IMR-90 (cell line): ENCODE measurements around the gene HS2ST1. TPM values are rescaled to one million over a fixed set of nuclear protein-coding genes. Genes with fewer than 3 reads are reported as not detected.

Experiments used
- ATAC-seq: fragments of 200-7000 bp; cut with Tn5 transposase; 2 replicates; pipeline ENCODE4 v1.9.1; 2020; ENCODE audit warnings: low read depth, mild to moderate bottlenecking, moderate library complexity
- BruUV-seq: library from RNA; stranded (reverse); fragments of 400-500 nt; replicated peaks from 2 replicates; lab custom pipeline; 2021; lab: Mats Ljungman, UMichigan
- CTCF ChIA-PET: fragments of 300-600 bp; formaldehyde crosslinking; extraction: SDS; loops from one replicate; lab custom pipeline; 2021; ENCODE audit warnings: antibody characterized with exemption; lab: Yijun Ruan, JAX
- POLR2A ChIA-PET: fragments of 300-600 bp; sonication (Branson Sonifier 250); formaldehyde crosslinking; loops from one replicate; lab custom pipeline; 2022; ENCODE audit warnings: antibody characterized with exemption; ENCODE audit not compliant: unreplicated experiment; lab: Charles Lee
- DNase-seq: peaks from one replicate; pipeline ENCODE4 v3.0.0; 2013
- H2AFZ ChIP-seq: replicated peaks from 2 replicates; pipeline ENCODE3; 2013; ENCODE audit warnings: low read length, mild to moderate bottlenecking; ENCODE audit not compliant: poor library complexity
- H2AK5ac ChIP-seq: 2 replicates; pipeline ENCODE4 v1.6.1; 2013; ENCODE audit warnings: low read depth, low read length, inconsistent platforms
- H2AK9ac ChIP-seq: replicated peaks from 2 replicates; pipeline ENCODE3; 2013; ENCODE audit warnings: mild to moderate bottlenecking, low read depth, low read length, moderate library complexity; ENCODE audit not compliant: poor library complexity
- H2BK120ac ChIP-seq: 2 replicates; pipeline ENCODE4 v1.6.1; 2013; ENCODE audit warnings: low read depth, low read length, inconsistent platforms
- H2BK15ac ChIP-seq: 3 replicates; pipeline ENCODE4 v1.6.1; 2013; ENCODE audit warnings: low read depth, low read length, inconsistent platforms
- H2BK20ac ChIP-seq: 2 replicates; pipeline ENCODE4 v1.6.1; 2013; ENCODE audit warnings: low read depth, mild to moderate bottlenecking, inconsistent platforms, low read length, moderate library complexity
- H2BK5ac ChIP-seq: 2 replicates; pipeline ENCODE4 v1.6.1; 2013; ENCODE audit warnings: mild to moderate bottlenecking, low read depth, low read length, inconsistent platforms; ENCODE audit not compliant: poor library complexity, severe bottlenecking
- H3K14ac ChIP-seq: replicated peaks from 2 replicates; pipeline ENCODE4 v1.6.1; 2013; ENCODE audit warnings: low read depth, low read length, inconsistent platforms
- H3K18ac ChIP-seq: 2 replicates; pipeline ENCODE4 v1.6.1; 2013; ENCODE audit warnings: low read depth, low read length, control low read depth
- H3K23ac ChIP-seq: 2 replicates; pipeline ENCODE4 v1.6.1; 2013; ENCODE audit warnings: low read depth, low read length, inconsistent platforms
- H3K27ac ChIP-seq: 2 replicates; pipeline ENCODE4 v1.5.1; 2013; ENCODE audit warnings: mild to moderate bottlenecking, control low read depth, low read length; ENCODE audit not compliant: insufficient read depth
- H3K27me3 ChIP-seq: 2 replicates; pipeline ENCODE4 v1.6.1; 2013; ENCODE audit warnings: low read length; ENCODE audit not compliant: control insufficient read depth, insufficient read depth
- H3K36me3 ChIP-seq: 2 replicates; pipeline ENCODE4 v1.6.1; 2013; ENCODE audit warnings: low read length, mixed read lengths; ENCODE audit not compliant: control insufficient read depth, insufficient read depth
- H3K4ac ChIP-seq: 2 replicates; pipeline ENCODE4 v1.6.1; 2013; ENCODE audit warnings: low read depth, low read length, inconsistent platforms
- H3K4me1 ChIP-seq: 2 replicates; pipeline ENCODE4 v1.6.1; 2013; ENCODE audit warnings: low read length, mixed read lengths; ENCODE audit not compliant: control insufficient read depth, insufficient read depth
- H3K4me2 ChIP-seq: 2 replicates; pipeline ENCODE4 v1.6.1; 2013; ENCODE audit warnings: low read depth, mild to moderate bottlenecking, control low read depth, low read length, moderate library complexity
- H3K4me3 ChIP-seq: 2 replicates; pipeline ENCODE4 v1.5.1; 2013; ENCODE audit warnings: low read depth, mild to moderate bottlenecking, control low read depth, low read length, moderate library complexity; ENCODE audit not compliant: insufficient read depth
- H3K56ac ChIP-seq: 2 replicates; pipeline ENCODE4 v1.6.1; 2013; ENCODE audit warnings: low read length, inconsistent platforms; ENCODE audit not compliant: insufficient read depth; ENCODE audit errors: extremely low read depth
- H3K79me1 ChIP-seq, 2 experiments: 2 replicates each; pipeline ENCODE4 v1.6.1; 2013; ENCODE audit warnings: low read length in 2 of 2, inconsistent platforms in 1 of 2, low read depth in 1 of 2
- H3K9ac ChIP-seq: 2 replicates; pipeline ENCODE4 v1.6.1; 2013; ENCODE audit warnings: low read depth, low read length, control low read depth
- H3K9me1 ChIP-seq: 2 replicates; pipeline ENCODE4 v1.6.1; 2013; ENCODE audit warnings: low read length, inconsistent platforms; ENCODE audit not compliant: insufficient read depth
- H3K9me3 ChIP-seq: 2 replicates; pipeline ENCODE4 v1.6.1; 2013; ENCODE audit warnings: low read length; ENCODE audit not compliant: control insufficient read depth, insufficient read depth
- H4K20me1 ChIP-seq: 2 replicates; pipeline ENCODE4 v1.6.1; 2013; ENCODE audit warnings: low read length, inconsistent platforms; ENCODE audit not compliant: insufficient read depth
- H4K5ac ChIP-seq: 2 replicates; pipeline ENCODE4 v1.6.1; 2013; ENCODE audit warnings: mild to moderate bottlenecking, low read depth, low read length, control low read depth
- H4K8ac ChIP-seq, 2 experiments: 2 replicates each; pipeline ENCODE4 v1.6.1; 2013; ENCODE audit warnings: low read depth in 2 of 2, low read length in 2 of 2, control low read depth in 1 of 2, inconsistent platforms in 1 of 2
- H4K91ac ChIP-seq: 2 replicates; pipeline ENCODE4 v1.6.1; 2013; ENCODE audit warnings: low read depth, low read length, inconsistent platforms; ENCODE audit not compliant: insufficient read depth
- BHLHE40 ChIP-seq: fragments of 150-350 bp; IDR thresholded peaks from 2 replicates; pipeline ENCODE4 v1.6.1; 2016; ENCODE audit warnings: mild to moderate bottlenecking, low read depth, low read length
- CEBPB ChIP-seq: IDR thresholded peaks from 2 replicates; pipeline ENCODE4 v1.6.1; 2012; ENCODE audit warnings: low read depth, low read length, improper control_type of control experiment
- ELK1 ChIP-seq: fragments of 150-350 bp; IDR thresholded peaks from 2 replicates; pipeline ENCODE4 v1.6.1; 2016; ENCODE audit warnings: low read depth, mild to moderate bottlenecking, low read length, moderate library complexity, borderline replicate concordance
- MAFK ChIP-seq: IDR thresholded peaks from 2 replicates; pipeline ENCODE4 v1.6.1; 2012; ENCODE audit warnings: low read depth, low read length, improper control_type of control experiment
- MAZ ChIP-seq: IDR thresholded peaks from 2 replicates; pipeline ENCODE4 v1.6.1; 2012; ENCODE audit warnings: low read depth, mild to moderate bottlenecking, low read length, improper control_type of control experiment, moderate library complexity, borderline replicate concordance
- POLR2A ChIP-seq: IDR thresholded peaks from 2 replicates; pipeline ENCODE4 v1.6.1; 2012; ENCODE audit warnings: mild to moderate bottlenecking, low read depth, low read length
- RAD21 ChIP-seq: IDR thresholded peaks from 2 replicates; pipeline ENCODE4 v1.6.1; 2012; ENCODE audit warnings: low read length, improper control_type of control experiment
- RFX5 ChIP-seq: IDR thresholded peaks from 2 replicates; pipeline ENCODE4 v1.8.0; 2012; ENCODE audit warnings: low read depth, mild to moderate bottlenecking, low read length, moderate library complexity
- dilution Hi-C: fragments of 300-500 bp; cut with HindIII; formaldehyde crosslinking; loops from one replicate; pipeline ENCODE4 v1.14.3; 2018; ENCODE audit warnings: low sequenced_read_pairs; ENCODE audit not compliant: unreplicated experiment
- in situ Hi-C: fragments of 300-500 bp; cut with MboI; formaldehyde crosslinking; loops from 3 replicates; pipeline ENCODE4 v1.14.3; 2019; ENCODE audit warnings: low sequenced_read_pairs, inconsistent platforms, mixed read lengths
- intact Hi-C: fragments of 100-400 bp; cut with micrococcal nuclease; formaldehyde crosslinking; loops from 2 replicates; pipeline ENCODE4 v1.10.0; 2022
- polyA plus RNA-seq, 3 experiments: library from polyadenylated mRNA; depleted of rRNA; stranded (reverse); fragments of >200 nt; gene quantifications; 2 replicates each; pipeline ENCODE4 v1.2.3, GENCODE V29; 2012; ENCODE audit warnings: low replicate concordance in 1 of 3
- total RNA-seq: library from RNA; depleted of rRNA; stranded (reverse); fragments of >200 nt; gene quantifications from 2 replicates; pipeline ENCODE4 v1.2.3, GENCODE V29; 2012
- TF ChIP-seq, protein P1 (sequence below): conservative IDR thresholded peaks from 2 replicates; pipeline ENCODE4 v1.5.1; 2012; ENCODE audit warnings: mild to moderate bottlenecking, low read depth, low read length, improper control_type of control experiment

The HS2ST1 gene
- total and polyA plus RNA-seq, 2 of the 4 experiments (the other 2 are of a cell fraction), result 7.8 to 13.1 TPM

DNA sequence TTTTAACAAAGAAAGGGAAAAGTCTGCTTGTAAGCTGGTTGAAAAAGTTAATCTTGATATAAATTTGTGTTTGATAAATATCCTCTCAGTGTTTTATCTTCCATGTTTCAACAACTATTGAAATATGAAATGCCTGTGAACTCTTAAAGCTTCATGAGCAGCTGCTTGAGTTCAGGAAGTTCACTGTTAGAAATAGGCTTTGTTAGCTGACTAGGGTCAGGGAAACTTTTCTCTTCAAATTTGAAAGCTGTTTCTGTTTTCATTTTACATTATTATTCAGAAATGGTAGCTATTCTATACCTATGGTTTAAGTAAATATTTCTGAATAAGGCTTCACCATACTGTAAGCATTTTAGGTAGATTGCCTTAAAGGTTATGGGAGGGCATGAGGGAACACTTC lies 191.7 kb downstream of the HS2ST1 start:
- no peak overlapping the region for H2BK5ac ChIP-seq
- no peak overlapping the region for H3K9ac ChIP-seq
- ChIA-PET CTCF (no interaction called here), POLR2A (no interaction called here)
- H2AFZ ChIP-seq, result no peak overlapping the region
- H3K4ac ChIP-seq, result no peak overlapping the region
- no peak overlapping the region for H2BK120ac ChIP-seq
- dilution Hi-C loops (no loop called here), in situ Hi-C loops (no loop called here), intact Hi-C loops (no loop called here)
- H3K79me1 ChIP-seq, result no peaks in the 10 kb centered on the region
- no peak overlapping the region for H3K23ac ChIP-seq
- no peaks in the 10 kb centered on the region for H3K9me3 ChIP-seq
- no peak overlapping the region for H3K4me2 ChIP-seq
- DNase-seq, result no peak
- no peak overlapping the region for H2BK15ac ChIP-seq
- no peak overlapping the region for H3K18ac ChIP-seq
- no peak overlapping the region for H4K8ac ChIP-seq
- no peak overlapping the region for H2AK5ac ChIP-seq
- H4K91ac ChIP-seq, result no peak overlapping the region
- no peak overlapping the region for H3K56ac ChIP-seq
- no peak; the same call in 1 of the 2 replicates for ATAC-seq
- no peak overlapping the region for H3K27ac ChIP-seq
- no peaks in the 10 kb centered on the region; the same call in 1 of the 2 replicates for H3K9me1 ChIP-seq
- no peaks in the 10 kb centered on the region for H4K20me1 ChIP-seq
- H2AK9ac ChIP-seq, result no peak overlapping the region
- no peak overlapping the region for H3K4me3 ChIP-seq
- BruUV-seq, result no TSS peak
- H3K4me1 ChIP-seq, result peaks cover 1% of the 10 kb centered on the region; the same call in 1 of the 2 replicates
- TF ChIP-seq MAZ, result no peak
- no peak for TF ChIP-seq CEBPB
- no peak for TF ChIP-seq POLR2A
- no peak for TF ChIP-seq BHLHE40
- no peak for TF ChIP-seq RAD21
- TF ChIP-seq, protein P1, sequence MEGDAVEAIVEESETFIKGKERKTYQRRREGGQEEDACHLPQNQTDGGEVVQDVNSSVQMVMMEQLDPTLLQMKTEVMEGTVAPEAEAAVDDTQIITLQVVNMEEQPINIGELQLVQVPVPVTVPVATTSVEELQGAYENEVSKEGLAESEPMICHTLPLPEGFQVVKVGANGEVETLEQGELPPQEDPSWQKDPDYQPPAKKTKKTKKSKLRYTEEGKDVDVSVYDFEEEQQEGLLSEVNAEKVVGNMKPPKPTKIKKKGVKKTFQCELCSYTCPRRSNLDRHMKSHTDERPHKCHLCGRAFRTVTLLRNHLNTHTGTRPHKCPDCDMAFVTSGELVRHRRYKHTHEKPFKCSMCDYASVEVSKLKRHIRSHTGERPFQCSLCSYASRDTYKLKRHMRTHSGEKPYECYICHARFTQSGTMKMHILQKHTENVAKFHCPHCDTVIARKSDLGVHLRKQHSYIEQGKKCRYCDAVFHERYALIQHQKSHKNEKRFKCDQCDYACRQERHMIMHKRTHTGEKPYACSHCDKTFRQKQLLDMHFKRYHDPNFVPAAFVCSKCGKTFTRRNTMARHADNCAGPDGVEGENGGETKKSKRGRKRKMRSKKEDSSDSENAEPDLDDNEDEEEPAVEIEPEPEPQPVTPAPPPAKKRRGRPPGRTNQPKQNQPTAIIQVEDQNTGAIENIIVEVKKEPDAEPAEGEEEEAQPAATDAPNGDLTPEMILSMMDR, result no peak
- no peak for TF ChIP-seq MAFK
- no peak for TF ChIP-seq ELK1
- TF ChIP-seq RFX5, result no peak
- H3K27me3 ChIP-seq, result no peaks in the 10 kb centered on the region
- no peak overlapping the region for H4K5ac ChIP-seq
- H3K14ac ChIP-seq, result no peak overlapping the region
- H2BK20ac ChIP-seq, result no peak overlapping the region
- no peaks in the 10 kb centered on the region for H3K36me3 ChIP-seq
